Gastrocnemius medialis (tissue), 4 donors: ENCODE results near the gene ZFP69B. TPM values are rescaled to one million over a fixed set of nuclear protein-coding genes. Genes with fewer than 3 reads are reported as not detected.

Experiments
- ATAC-seq, 2 donors: fragments of 150-250 bp; one replicate each; pipeline ENCODE4 v1.9.1; 2016
- DNase-seq, 2 donors: peaks; one replicate each; pipeline ENCODE4 v3.0.0-alpha.2; 2019
- H3K27ac ChIP-seq, 4 donors: fragments of 200-600 bp; sonication (generic); 1 replicate in 1 of 4; 2 replicates in 3 of 4; pipeline ENCODE4 v1.5.1; 2016 to 2018; ENCODE audit warnings: mild to moderate bottlenecking in 2 of 4, moderate library complexity in 1 of 4
- H3K27me3 ChIP-seq, 3 donors: fragments of 200-600 bp; sonication (generic) in 2 of 3; 1 replicate in 1 of 3; 2 replicates in 2 of 3; pipeline versions ENCODE4 v1.5.1 to v1.6.0; 2016 to 2019; ENCODE audit warnings: mild to moderate bottlenecking in 1 of 3, moderate library complexity in 1 of 3
- H3K36me3 ChIP-seq, 2 donors: fragments of 200-600 bp; sonication (generic) in 1 of 2; one replicate each; pipeline ENCODE4 v1.5.1; 2017 to 2018
- H3K4me1 ChIP-seq, 2 donors: fragments of 200-600 bp; sonication (generic) in 1 of 2; one replicate each; pipeline ENCODE4 v1.5.1; 2016 to 2017; ENCODE audit warnings: mild to moderate bottlenecking in 2 of 2
- H3K4me3 ChIP-seq, 4 donors: fragments of 200-600 bp; sonication (generic) in 3 of 4; 1 replicate in 1 of 4; 2 replicates in 3 of 4; pipeline ENCODE4 v1.5.1; 2016 to 2019; ENCODE audit warnings: mild to moderate bottlenecking in 2 of 4
- H3K9me3 ChIP-seq, 3 donors: fragments of 200-600 bp; sonication (generic) in 2 of 3; 1 replicate in 1 of 3; 2 replicates in 2 of 3; pipeline ENCODE4 v1.5.1; 2016 to 2019
- CTCF ChIP-seq, 5 experiments: fragments of 450-650 bp in 3 of 5; fragments of 200-600 bp in 2 of 5; sonication (generic) in 2 of 5; IDR thresholded peaks in 4 of 5; conservative IDR thresholded peaks in 1 of 5; 1 replicate in 4 of 5; 2 replicates in 1 of 5; pipeline ENCODE4 v1.5.1; 2016 to 2019; ENCODE audit warnings: antibody characterized with exemption in 5 of 5, mild to moderate bottlenecking in 3 of 5, moderate library complexity in 3 of 5
- POLR2A ChIP-seq, 2 donors: fragments of 450-650 bp; IDR thresholded peaks; one replicate each; pipeline ENCODE4 v1.6.1; 2017; ENCODE audit warnings: antibody characterized with exemption in 2 of 2, mild to moderate bottlenecking in 2 of 2, moderate library complexity in 2 of 2
- in situ Hi-C, 4 donors: fragments of 200-750 bp; cut with MboI; loops; one replicate each; pipeline versions ENCODE4 v1.15.0 to v1.8.0; 2017; ENCODE audit warnings: low sequenced_read_pairs in 4 of 4
- intact Hi-C: fragments of 100-400 bp; cut with DNase I; formaldehyde crosslinking; loops from one replicate; pipeline ENCODE4 v1.15.1; 2023; ENCODE audit warnings: low total_unique reads
- total RNA-seq, 4 donors: library from RNA; depleted of rRNA; stranded (reverse); fragments of >200 nt; gene quantifications; one replicate each; pipeline versions ENCODE4 v1.1.0 to v1.2.3, GENCODE V29; 2016

Gene ZFP69B
- total RNA-seq, 4 donors from 2014 or later: 0.20 to 0.36 (median 0.35) TPM; not detected in 1

GRCh38 chr1:40431385-40431784, 18.9 kb upstream of the ZFP69B start:
- intact Hi-C loops (no loop called here), in situ Hi-C loops (no loop called here)
- no peak for TF ChIP-seq POLR2A (IDR thresholded peaks at IDR 0.05)
- TF ChIP-seq CTCF (IDR thresholded peaks at IDR 0.05 in 4 of 5, conservative IDR thresholded peaks at IDR 0.05 in 1 of 5): no peak
- no peaks in the 10 kb centered on the region for H3K36me3 ChIP-seq
- ATAC-seq (no peak), DNase-seq (no peak)
- H3K4me3 ChIP-seq: no peak overlapping the region
- no peak overlapping the region for H3K27ac ChIP-seq
- H3K4me1 ChIP-seq: no peaks in the 10 kb centered on the region
- no peaks in the 10 kb centered on the region for H3K27me3 ChIP-seq
- no peaks in the 10 kb centered on the region for H3K9me3 ChIP-seq

GRCh38 chr1:40432644-40433390, 17.5 kb upstream of the ZFP69B start:
- Histone ChIP-seq H3K36me3 (no peaks in the 10 kb centered on the region), H3K4me3 (no peak overlapping the region), H3K27me3 (no peaks in the 10 kb centered on the region), H3K9me3 (no peaks in the 10 kb centered on the region), H3K4me1 (no peaks in the 10 kb centered on the region), H3K27ac (no peak overlapping the region)
- DNase-seq (no peak), ATAC-seq (no peak)
- intact Hi-C loops (no loop called here), in situ Hi-C loops (no loop called here)
- TF ChIP-seq POLR2A (IDR thresholded peaks at IDR 0.05) (no peak), CTCF (IDR thresholded peaks at IDR 0.05 in 4 of 5, conservative IDR thresholded peaks at IDR 0.05 in 1 of 5) (no peak)

GRCh38 chr1:40435471-40435870, 14.8 kb upstream of the ZFP69B start:
- intact Hi-C loops: no loop called here
- ATAC-seq (no peak), DNase-seq (no peak)
- no peaks in the 10 kb centered on the region for H3K27me3 ChIP-seq
- no peaks in the 10 kb centered on the region for H3K4me1 ChIP-seq
- TF ChIP-seq POLR2A (IDR thresholded peaks at IDR 0.05) (no peak), CTCF (IDR thresholded peaks at IDR 0.05 in 4 of 5, conservative IDR thresholded peaks at IDR 0.05 in 1 of 5) (no peak)
- in situ Hi-C loops: no loop called here
- no peak overlapping the region for H3K27ac ChIP-seq
- H3K36me3 ChIP-seq: no peaks in the 10 kb centered on the region
- H3K4me3 ChIP-seq: no peak overlapping the region
- H3K9me3 ChIP-seq: no peaks in the 10 kb centered on the region

GRCh38 chr1:40435876-40436275, 14.4 kb upstream of the ZFP69B start:
- no peak overlapping the region for H3K27ac ChIP-seq
- H3K9me3 ChIP-seq: no peaks in the 10 kb centered on the region
- no peaks in the 10 kb centered on the region for H3K36me3 ChIP-seq
- no peak overlapping the region for H3K4me3 ChIP-seq
- TF ChIP-seq CTCF (IDR thresholded peaks at IDR 0.05 in 4 of 5, conservative IDR thresholded peaks at IDR 0.05 in 1 of 5) (no peak), POLR2A (IDR thresholded peaks at IDR 0.05) (no peak)
- H3K4me1 ChIP-seq: no peaks in the 10 kb centered on the region
- in situ Hi-C loops (no loop called here), intact Hi-C loops (no loop called here)
- DNase-seq (no peak), ATAC-seq (no peak)
- no peaks in the 10 kb centered on the region for H3K27me3 ChIP-seq
